ENCODE measurements around the gene GNAZ.
A peak's percentile ranks its signal among the peaks of the same experiment; 100 is the strongest.

The GNAZ gene

GRCh38 chr22:23077627-23078461 is 7.5 kb downstream of the GNAZ start:
- Histone ChIP-seq H3K4me1 (ENCODE audit: control insufficient read depth in 1 of 2, insufficient read depth in 2 of 2, low read length in 2 of 2) (peaks cover 3 to 4% of the 10 kb centered on the region in 2 experiments), H3K4ac (ENCODE audit: low read depth, low read length) (no peak overlapping the region), H3K27ac (ENCODE audit: low read depth, low read length) (no peak overlapping the region), H3K9ac (ENCODE audit: low read length) (no peak overlapping the region), H3K36me3 (ENCODE audit: control insufficient read depth in 1 of 2, insufficient read depth in 2 of 2, low read length in 2 of 2) (no peaks in the 10 kb centered on the region), H3K4me2 (ENCODE audit: low read length) (no peak overlapping the region), H3K23ac (ENCODE audit: low read length) (no peak overlapping the region), H2BK120ac (ENCODE audit: insufficient read depth, low read length, poor library complexity) (no peak overlapping the region), H4K8ac (ENCODE audit: low read depth, low read length) (no peak overlapping the region), H4K91ac (ENCODE audit: low read depth, low read length) (no peak overlapping the region), H3K79me2 (ENCODE audit: control insufficient read depth, insufficient read depth, low read length, poor library complexity) (no peaks in the 10 kb centered on the region), H3K79me1 (ENCODE audit: low read length) (no peaks in the 10 kb centered on the region), H3K9me3 (ENCODE audit: insufficient read depth, low read depth, low read length) (peaks cover 1% of the 10 kb centered on the region), H2AFZ (ENCODE audit: insufficient read depth, low read length, poor library complexity) (no peak overlapping the region), H2BK5ac (ENCODE audit: low read depth, low read length, poor library complexity) (no peak overlapping the region), H3K14ac (ENCODE audit: low read length) (no peak overlapping the region), H4K12ac (ENCODE audit: low read depth, low read length) (no peak overlapping the region), H3K18ac (ENCODE audit: low read length) (no peak overlapping the region), H2BK12ac (ENCODE audit: low read length) (no peak overlapping the region), H3K27me3 (ENCODE audit: insufficient read depth, low read length) (no peaks in the 10 kb centered on the region), H3K4me3 (ENCODE audit: low read depth, low read length) (no peak overlapping the region), H2AK5ac (ENCODE audit: low read length) (no peak overlapping the region)
- WGBS (ENCODE audit: extremely low coverage, insufficient coverage, insufficient read length): no CpG with 5 or more reads among the region's 11 CpGs
- peak in 1 of 2 donors; percentile 21 for DNase-seq

GRCh38 chr22:23078462-23078787 is 8.1 kb downstream of the GNAZ start:
- H3K27ac ChIP-seq (ENCODE audit: low read depth, low read length): no peak overlapping the region
- H3K4me3 ChIP-seq (ENCODE audit: low read depth, low read length): no peak overlapping the region
- H3K4ac ChIP-seq (ENCODE audit: low read depth, low read length): no peak overlapping the region
- H4K91ac ChIP-seq (ENCODE audit: low read depth, low read length): no peak overlapping the region
- no peak for DNase-seq
- H3K79me1 ChIP-seq (ENCODE audit: low read length): no peaks in the 10 kb centered on the region
- no peaks in the 10 kb centered on the region for H3K4me1 ChIP-seq (ENCODE audit: control insufficient read depth in 1 of 2, insufficient read depth in 2 of 2, low read length in 2 of 2)
- no peaks in the 10 kb centered on the region for H3K79me2 ChIP-seq (ENCODE audit: control insufficient read depth, insufficient read depth, low read length, poor library complexity)
- H2AK5ac ChIP-seq (ENCODE audit: low read length): no peak overlapping the region
- no peak overlapping the region for H2BK5ac ChIP-seq (ENCODE audit: low read depth, low read length, poor library complexity)
- no peak overlapping the region for H4K8ac ChIP-seq (ENCODE audit: low read depth, low read length)
- no peak overlapping the region for H3K18ac ChIP-seq (ENCODE audit: low read length)
- no peak overlapping the region for H2BK120ac ChIP-seq (ENCODE audit: insufficient read depth, low read length, poor library complexity)
- H3K9me3 ChIP-seq (ENCODE audit: insufficient read depth, low read depth, low read length): peaks cover 1% of the 10 kb centered on the region
- no peaks in the 10 kb centered on the region for H3K27me3 ChIP-seq (ENCODE audit: insufficient read depth, low read length)
- no peak overlapping the region for H2AFZ ChIP-seq (ENCODE audit: insufficient read depth, low read length, poor library complexity)
- H3K23ac ChIP-seq (ENCODE audit: low read length): no peak overlapping the region
- H2BK12ac ChIP-seq (ENCODE audit: low read length): no peak overlapping the region
- WGBS (ENCODE audit: extremely low coverage, insufficient coverage, insufficient read length): no CpG with 5 or more reads among the region's 3 CpGs
- no peak overlapping the region for H3K9ac ChIP-seq (ENCODE audit: low read length)
- H3K4me2 ChIP-seq (ENCODE audit: low read length): no peak overlapping the region
- H4K12ac ChIP-seq (ENCODE audit: low read depth, low read length): no peak overlapping the region
- no peaks in the 10 kb centered on the region for H3K36me3 ChIP-seq (ENCODE audit: control insufficient read depth in 1 of 2, insufficient read depth in 2 of 2, low read length in 2 of 2)
- H3K14ac ChIP-seq (ENCODE audit: low read length): no peak overlapping the region

- Histone ChIP-seq H3K9ac (ENCODE audit: low read length) (no peak overlapping the region), H4K91ac (ENCODE audit: low read depth, low read length) (no peak overlapping the region), H3K4me2 (ENCODE audit: low read length) (no peak overlapping the region), H2BK12ac (ENCODE audit: low read length) (no peak overlapping the region), H3K4ac (ENCODE audit: low read depth, low read length) (no peak overlapping the region), H3K27me3 (ENCODE audit: insufficient read depth, low read length) (no peaks in the 10 kb centered on the region), H3K9me3 (ENCODE audit: insufficient read depth, low read depth, low read length) (peaks cover 1% of the 10 kb centered on the region), H3K36me3 (ENCODE audit: control insufficient read depth in 1 of 2, insufficient read depth in 2 of 2, low read length in 2 of 2) (no peaks in the 10 kb centered on the region), H4K12ac (ENCODE audit: low read depth, low read length) (no peak overlapping the region), H3K4me1 (ENCODE audit: control insufficient read depth in 1 of 2, insufficient read depth in 2 of 2, low read length in 2 of 2) (no peaks in the 10 kb centered on the region), H3K18ac (ENCODE audit: low read length) (no peak overlapping the region), H3K79me2 (ENCODE audit: control insufficient read depth, insufficient read depth, low read length, poor library complexity) (no peaks in the 10 kb centered on the region), H3K27ac (ENCODE audit: low read depth, low read length) (no peak overlapping the region), H2BK120ac (ENCODE audit: insufficient read depth, low read length, poor library complexity) (no peak overlapping the region), H2BK5ac (ENCODE audit: low read depth, low read length, poor library complexity) (no peak overlapping the region), H2AK5ac (ENCODE audit: low read length) (no peak overlapping the region), H3K14ac (ENCODE audit: low read length) (no peak overlapping the region), H4K8ac (ENCODE audit: low read depth, low read length) (no peak overlapping the region), H2AFZ (ENCODE audit: insufficient read depth, low read length, poor library complexity) (no peak overlapping the region), H3K4me3 (ENCODE audit: low read depth, low read length) (no peak overlapping the region), H3K23ac (ENCODE audit: low read length) (no peak overlapping the region), H3K79me1 (ENCODE audit: low read length) (no peaks in the 10 kb centered on the region)
- no CpG with 5 or more reads among the region's 9 CpGs for WGBS (ENCODE audit: extremely low coverage, insufficient coverage, insufficient read length)
- DNase-seq: no peak
Observed at GRCh38 chr22:23079240-23079768, 9.0 kb downstream of the GNAZ start.

- no peak overlapping the region for H4K12ac ChIP-seq (ENCODE audit: low read depth, low read length)
- WGBS (ENCODE audit: extremely low coverage, insufficient coverage, insufficient read length): no CpG with 5 or more reads among the region's 9 CpGs
- no peaks in the 10 kb centered on the region for H3K27me3 ChIP-seq (ENCODE audit: insufficient read depth, low read length)
- H3K4me2 ChIP-seq (ENCODE audit: low read length): no peak overlapping the region
- H4K8ac ChIP-seq (ENCODE audit: low read depth, low read length): no peak overlapping the region
- no peaks in the 10 kb centered on the region for H3K79me1 ChIP-seq (ENCODE audit: low read length)
- H3K23ac ChIP-seq (ENCODE audit: low read length): no peak overlapping the region
- DNase-seq: no peak
- no peak overlapping the region for H4K91ac ChIP-seq (ENCODE audit: low read depth, low read length)
- no peak overlapping the region for H2BK5ac ChIP-seq (ENCODE audit: low read depth, low read length, poor library complexity)
- H3K18ac ChIP-seq (ENCODE audit: low read length): no peak overlapping the region
- no peak overlapping the region for H2BK120ac ChIP-seq (ENCODE audit: insufficient read depth, low read length, poor library complexity)
- no peak overlapping the region for H3K14ac ChIP-seq (ENCODE audit: low read length)
- H3K27ac ChIP-seq (ENCODE audit: low read depth, low read length): no peak overlapping the region
- no peaks in the 10 kb centered on the region for H3K79me2 ChIP-seq (ENCODE audit: control insufficient read depth, insufficient read depth, low read length, poor library complexity)
- no peaks in the 10 kb centered on the region for H3K4me1 ChIP-seq (ENCODE audit: control insufficient read depth in 1 of 2, insufficient read depth in 2 of 2, low read length in 2 of 2)
- H3K4ac ChIP-seq (ENCODE audit: low read depth, low read length): no peak overlapping the region
- no peak overlapping the region for H3K4me3 ChIP-seq (ENCODE audit: low read depth, low read length)
- H2AFZ ChIP-seq (ENCODE audit: insufficient read depth, low read length, poor library complexity): no peak overlapping the region
- H2BK12ac ChIP-seq (ENCODE audit: low read length): no peak overlapping the region
- H3K9me3 ChIP-seq (ENCODE audit: insufficient read depth, low read depth, low read length): peaks cover 1% of the 10 kb centered on the region
- no peak overlapping the region for H2AK5ac ChIP-seq (ENCODE audit: low read length)
- H3K36me3 ChIP-seq (ENCODE audit: control insufficient read depth in 1 of 2, insufficient read depth in 2 of 2, low read length in 2 of 2): no peaks in the 10 kb centered on the region
- H3K9ac ChIP-seq (ENCODE audit: low read length): no peak overlapping the region
Observed at GRCh38 chr22:23079814-23080521, 9.6 kb downstream of the GNAZ start.
